ENCODE measurements around the gene PPIA.

DNA sequence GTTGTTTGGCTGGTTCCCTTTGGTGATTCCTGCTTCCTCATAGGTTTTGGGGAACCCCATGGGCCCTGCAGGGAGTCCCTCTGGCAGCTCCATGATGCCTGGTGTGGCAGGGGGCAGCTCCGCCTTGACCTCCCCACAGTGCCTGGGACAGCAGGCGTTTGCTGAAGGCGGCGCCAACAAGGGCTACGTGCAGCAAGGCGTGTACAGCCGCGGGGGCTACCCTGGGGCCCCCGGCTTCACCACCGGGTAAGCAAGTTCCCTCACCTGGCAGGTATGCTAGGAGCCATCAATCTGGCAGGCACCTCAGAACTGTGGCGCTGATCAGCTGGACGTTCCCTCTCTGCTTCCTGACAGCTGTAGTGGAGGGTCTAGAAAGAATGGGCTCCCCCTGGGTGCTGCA, 39.6 kb upstream of the PPIA start:
- TF ChIP-seq, protein P1, sequence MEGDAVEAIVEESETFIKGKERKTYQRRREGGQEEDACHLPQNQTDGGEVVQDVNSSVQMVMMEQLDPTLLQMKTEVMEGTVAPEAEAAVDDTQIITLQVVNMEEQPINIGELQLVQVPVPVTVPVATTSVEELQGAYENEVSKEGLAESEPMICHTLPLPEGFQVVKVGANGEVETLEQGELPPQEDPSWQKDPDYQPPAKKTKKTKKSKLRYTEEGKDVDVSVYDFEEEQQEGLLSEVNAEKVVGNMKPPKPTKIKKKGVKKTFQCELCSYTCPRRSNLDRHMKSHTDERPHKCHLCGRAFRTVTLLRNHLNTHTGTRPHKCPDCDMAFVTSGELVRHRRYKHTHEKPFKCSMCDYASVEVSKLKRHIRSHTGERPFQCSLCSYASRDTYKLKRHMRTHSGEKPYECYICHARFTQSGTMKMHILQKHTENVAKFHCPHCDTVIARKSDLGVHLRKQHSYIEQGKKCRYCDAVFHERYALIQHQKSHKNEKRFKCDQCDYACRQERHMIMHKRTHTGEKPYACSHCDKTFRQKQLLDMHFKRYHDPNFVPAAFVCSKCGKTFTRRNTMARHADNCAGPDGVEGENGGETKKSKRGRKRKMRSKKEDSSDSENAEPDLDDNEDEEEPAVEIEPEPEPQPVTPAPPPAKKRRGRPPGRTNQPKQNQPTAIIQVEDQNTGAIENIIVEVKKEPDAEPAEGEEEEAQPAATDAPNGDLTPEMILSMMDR (IDR thresholded peaks at IDR 0.05): no peak
- no peak for TF ChIP-seq POLR2A (IDR thresholded peaks at IDR 0.05)

Measured in testis (tissue), 2 donors.